Endothelial cell of umbilical vein (primary cell): ENCODE measurements around the gene UBE2L3. TPM values are rescaled to one million over a fixed set of nuclear protein-coding genes. Genes with fewer than 3 reads are reported as not detected.

ENCODE experiments used
- BruUV-seq: library from RNA; stranded (reverse); fragments of 400-500 nt; replicated peaks from 2 replicates; lab custom pipeline; 2021; lab: Mats Ljungman, UMichigan
- CTCF ChIA-PET: fragments of 300-600, 350-600 bp; sonication (Branson Sonifier 250); formaldehyde crosslinking; loops from one replicate; lab custom pipeline; 2021; ENCODE audit warnings: antibody characterized with exemption, inconsistent platforms; lab: Charles Lee
- POLR2A ChIA-PET: fragments of 300-600, 350-600 bp; sonication (Branson Sonifier 250); formaldehyde crosslinking; loops from one replicate; lab custom pipeline; 2021; ENCODE audit warnings: antibody characterized with exemption, inconsistent platforms; lab: Charles Lee
- DNase-seq: peaks from one replicate; pipeline ENCODE4 v3.0.0-alpha.2; 2011; ENCODE audit warnings: low read depth, low spot score
- FAIRE-seq: peaks from 2 replicates; lab custom pipeline; 2011; peaks lifted over from hg19 to GRCh38; lab: Jason Lieb, UNC
- H2AFZ ChIP-seq: 2 replicates; pipeline ENCODE4 v1.6.0; 2012; ENCODE audit warnings: low read depth, low read length, control low read depth, inconsistent platforms
- H3K27ac ChIP-seq: 2 replicates; pipeline ENCODE4 v1.5.1; 2011; ENCODE audit warnings: low read depth, mild to moderate bottlenecking, control low read depth, low read length, moderate library complexity; ENCODE audit not compliant: insufficient read depth
- H3K27me3 ChIP-seq, 2 experiments: 2 replicates each; pipeline versions ENCODE4 v1.6.0 to v1.6.1; 2011; ENCODE audit warnings: low read length in 2 of 2, mixed read lengths in 1 of 2; ENCODE audit not compliant: control insufficient read depth in 2 of 2, insufficient read depth in 2 of 2
- H3K36me3 ChIP-seq, 2 experiments: 2 replicates in 1 of 2; 3 replicates in 1 of 2; pipeline ENCODE4 v1.5.1; 2011; ENCODE audit warnings: low read length in 2 of 2, mild to moderate bottlenecking in 1 of 2, moderate library complexity in 1 of 2; ENCODE audit not compliant: control insufficient read depth in 2 of 2, insufficient read depth in 2 of 2; ENCODE audit errors: extremely low read depth in 1 of 2
- H3K4me1 ChIP-seq: 3 replicates; pipeline ENCODE4 v1.5.1; 2011; ENCODE audit warnings: mild to moderate bottlenecking, low read length; ENCODE audit not compliant: control insufficient read depth, insufficient read depth; ENCODE audit errors: extremely low read depth
- H3K4me2 ChIP-seq: 2 replicates; pipeline ENCODE4 v1.6.1; 2011; ENCODE audit warnings: low read length, control low read depth, mixed read lengths; ENCODE audit not compliant: insufficient read depth
- H3K4me3 ChIP-seq, 3 experiments: fragments of 200-600 bp in 1 of 3; sonication (generic), shearing (Covaris generic) in 1 of 3; replicated peaks in 1 of 3; 2 replicates each; pipeline ENCODE4 v1.5.1; 2011 to 2016; ENCODE audit warnings: control low read depth in 3 of 3, low read length in 3 of 3, mild to moderate bottlenecking in 2 of 3, inconsistent platforms in 1 of 3, low read depth in 1 of 3, moderate library complexity in 1 of 3; ENCODE audit not compliant: insufficient read depth in 1 of 3
- H3K79me2 ChIP-seq: 2 replicates; pipeline ENCODE4 v1.6.0; 2012; ENCODE audit warnings: low read length, inconsistent platforms; ENCODE audit not compliant: control insufficient read depth, insufficient read depth
- H3K9ac ChIP-seq: replicated peaks from 2 replicates; pipeline ENCODE3; 2011; ENCODE audit warnings: low read length, control low read depth; ENCODE audit not compliant: insufficient read depth; ENCODE audit errors: extremely low read depth
- H3K9me1 ChIP-seq: replicated peaks from 3 replicates; pipeline ENCODE4 v1.6.0; 2011; ENCODE audit warnings: mild to moderate bottlenecking, low read length; ENCODE audit not compliant: control insufficient read depth, insufficient read depth; ENCODE audit errors: extremely low read depth
- H3K9me3 ChIP-seq: replicated peaks from 2 replicates; pipeline ENCODE4 v1.5.1; 2012; ENCODE audit warnings: low read length, inconsistent platforms; ENCODE audit not compliant: control insufficient read depth, insufficient read depth
- H4K20me1 ChIP-seq: replicated peaks from 2 replicates; pipeline ENCODE3; 2011; ENCODE audit warnings: mild to moderate bottlenecking, low read length; ENCODE audit not compliant: control insufficient read depth, insufficient read depth; ENCODE audit errors: extremely low read depth
- CTCF ChIP-seq, 2 donors: IDR thresholded peaks; 1 replicate in 1 of 2; 2 replicates in 1 of 2; pipeline ENCODE4 v1.5.1; 2011; ENCODE audit warnings: low read length in 2 of 2, mild to moderate bottlenecking in 2 of 2, moderate library complexity in 2 of 2, control low read depth in 1 of 2, inconsistent platforms in 1 of 2, low read depth in 1 of 2; ENCODE audit not compliant: insufficient read depth in 1 of 2; ENCODE audit errors: extremely low read depth in 1 of 2
- EZH2 ChIP-seq: IDR thresholded peaks from 2 replicates; pipeline ENCODE4 v1.6.1; 2012; ENCODE audit warnings: borderline replicate concordance, low read depth, mild to moderate bottlenecking, moderate library complexity, low read length, inconsistent platforms; ENCODE audit not compliant: severe bottlenecking
- FOS ChIP-seq: IDR thresholded peaks from 2 replicates; pipeline ENCODE4 v1.6.1; 2011; ENCODE audit warnings: mild to moderate bottlenecking, low read length, moderate library complexity, borderline replicate concordance; ENCODE audit not compliant: insufficient read depth
- GATA2 ChIP-seq: IDR thresholded peaks from 2 replicates; pipeline ENCODE4 v1.7.0; 2011; ENCODE audit warnings: low read depth, mild to moderate bottlenecking, moderate library complexity, mixed read lengths, low read length; ENCODE audit not compliant: insufficient read length, insufficient read depth
- JUN ChIP-seq: IDR thresholded peaks from 2 replicates; pipeline ENCODE4 v1.6.1; 2011; ENCODE audit warnings: borderline replicate concordance, low read depth; ENCODE audit not compliant: insufficient read length, insufficient read depth
- MAX ChIP-seq: IDR thresholded peaks from 2 replicates; pipeline ENCODE4 v1.6.1; 2011; ENCODE audit not compliant: insufficient read depth, insufficient read length
- MYC ChIP-seq: IDR thresholded peaks from one replicate; pipeline ENCODE4 v1.6.1; 2011; ENCODE audit warnings: mild to moderate bottlenecking, low read depth, low read length
- POLR2A ChIP-seq: IDR thresholded peaks from 2 replicates; pipeline ENCODE4 v1.6.1; 2012; ENCODE audit warnings: low read depth, mild to moderate bottlenecking, control low read depth, low read length
- POLR2AphosphoS5 ChIP-seq: IDR thresholded peaks from 2 replicates; pipeline ENCODE4 v1.6.1; 2012; ENCODE audit warnings: low read depth, mild to moderate bottlenecking, control low read depth, low read length, moderate library complexity; ENCODE audit not compliant: insufficient read depth
- dilution Hi-C: fragments of 300-500 bp; cut with MboI; formaldehyde crosslinking; loops from one replicate; pipeline ENCODE4 v1.15.0; 2019; ENCODE audit warnings: low sequenced_read_pairs; ENCODE audit not compliant: extremely low pct_ligation_motif_present
- intact Hi-C: fragments of 100-400 bp; cut with micrococcal nuclease; formaldehyde crosslinking; loops from one replicate; pipeline ENCODE4 v1.10.0; 2022
- polyA plus RNA-seq, 4 experiments: library from polyadenylated mRNA; depleted of rRNA in 3 of 4; stranded (reverse) in 3 of 4; unstranded in 1 of 4; fragments of >200 nt; gene quantifications; 2 replicates each; pipeline versions ENCODE4 v1.2.1 to v1.2.3, GENCODE V29; 2011 to 2012; ENCODE audit warnings: missing spikeins in 1 of 4
- total RNA-seq: library from RNA; stranded (reverse); gene quantifications from 2 replicates; pipeline ENCODE4 v1.2.3, GENCODE V29; 2021

UBE2L3 gene
- total and polyA plus RNA-seq, 2 donors (not counting 3 experiments of a cell fraction or from before 2014, with no cell fraction given) = 66.0 to 83.5 TPM

GRCh38 chr22:21669026-21669425 is 101.5 kb downstream of the UBE2L3 start:
- no peak overlapping the region for H3K4me2 ChIP-seq
- ChIA-PET POLR2A (no interaction called here), CTCF (no interaction called here)
- H3K27me3 ChIP-seq = no peaks in the 10 kb centered on the region
- DNase-seq = no peak
- no peak for TF ChIP-seq MYC
- no peak for TF ChIP-seq FOS
- no peak for TF ChIP-seq MAX
- no peak for TF ChIP-seq CTCF (IDR thresholded peaks at IDR 0.05; ENCODE audit: extremely low read depth in 1 of 2, insufficient read depth in 1 of 2, low read depth in 1 of 2, low read length in 2 of 2)
- TF ChIP-seq JUN = no peak
- TF ChIP-seq POLR2A = no peak
- no peak for TF ChIP-seq EZH2
- TF ChIP-seq POLR2AphosphoS5 = no peak
- no peak for TF ChIP-seq GATA2
- H3K9me3 ChIP-seq = no peaks in the 10 kb centered on the region
- H3K4me3 ChIP-seq = no peak overlapping the region
- no peak for FAIRE-seq
- no TSS peak for BruUV-seq
- intact Hi-C loops = no loop called here
- dilution Hi-C loops = no loop called here
- H3K9ac ChIP-seq = no peak overlapping the region
- H3K9me1 ChIP-seq = no peaks in the 10 kb centered on the region
- no peak overlapping the region for H2AFZ ChIP-seq
- H4K20me1 ChIP-seq = no peaks in the 10 kb centered on the region
- H3K36me3 ChIP-seq = peaks cover 0 to 25% of the 10 kb centered on the region in 2 experiments
- H3K4me1 ChIP-seq = peaks cover 7% of the 10 kb centered on the region
- peaks cover 8% of the 10 kb centered on the region for H3K79me2 ChIP-seq
- H3K27ac ChIP-seq = no peak overlapping the region
